GM19035 (cell line): ENCODE data around the gene DDAH1.
"Not testable (repeated sequence)": the region's sequence is repeated elsewhere in the genome, so short reads cannot be mapped to it uniquely, and the experiment has no call there.

Experiments used
- ATAC-seq: cut with Tn5 transposase; IDR thresholded peaks from one replicate; pipeline ENCODE4 v1.9.1; 2021; ENCODE audit not compliant: unreplicated experiment

DDAH1 gene

DNA sequence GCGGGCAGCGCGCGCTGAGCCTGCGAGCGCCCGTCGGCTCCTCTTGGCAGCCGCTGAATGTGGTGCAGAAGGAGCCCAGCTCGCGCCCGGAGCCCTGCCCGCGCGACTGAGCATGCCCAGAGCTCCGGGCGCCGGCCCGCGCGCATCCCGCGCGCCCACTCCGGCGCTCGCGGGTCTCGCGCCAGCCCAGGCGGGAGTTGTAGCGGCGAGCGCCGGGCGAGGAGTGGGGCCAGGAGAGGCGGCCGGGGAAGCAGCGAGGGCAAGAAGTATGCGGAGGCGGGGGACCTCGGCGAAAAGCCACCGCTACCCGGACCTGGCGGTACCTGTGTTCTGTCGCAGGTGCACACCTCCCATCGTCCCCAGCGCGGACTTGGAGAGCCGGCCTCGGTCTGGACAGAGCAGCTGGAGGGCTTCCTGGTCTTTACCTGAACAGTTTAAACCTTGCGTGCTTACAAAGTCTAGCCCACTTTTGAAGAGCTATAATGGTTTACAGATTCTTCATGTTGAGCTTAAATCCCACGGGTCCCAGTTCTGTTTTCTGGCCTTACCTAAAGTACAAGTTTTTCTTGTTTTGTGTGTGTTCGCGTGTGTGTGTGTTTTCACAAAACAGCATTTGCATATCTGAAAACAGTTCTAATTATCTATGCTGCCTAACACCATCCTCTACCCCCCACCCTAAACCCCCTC lies at the start of gene DDAH1:
TSS of gene DDAH1 (minus strand) at position 61 of the 687 bp plus-strand sequence. CDS start 114 bp downstream, outside the sequence.
- ATAC-seq, result peak; percentile 53

DNA sequence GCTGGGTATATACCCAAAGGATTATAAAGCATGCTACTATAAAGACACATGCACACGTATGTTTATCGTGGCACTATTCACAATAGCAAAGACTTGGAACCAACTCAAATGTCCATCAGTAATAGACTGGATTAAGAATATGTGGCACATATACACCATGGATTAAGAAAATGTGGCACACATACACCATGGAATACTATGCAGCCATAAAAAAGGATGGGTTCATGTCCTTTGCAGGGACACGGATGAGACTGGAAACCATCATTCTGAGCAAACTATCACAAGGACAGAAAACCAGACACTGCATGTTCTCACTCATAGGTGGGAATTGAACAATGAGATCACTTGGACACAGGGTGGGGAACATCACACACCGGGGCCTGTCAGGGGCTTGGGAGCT lies 49.0 kb upstream of the DDAH1 start:
- not testable (repeated sequence) for ATAC-seq

DNA sequence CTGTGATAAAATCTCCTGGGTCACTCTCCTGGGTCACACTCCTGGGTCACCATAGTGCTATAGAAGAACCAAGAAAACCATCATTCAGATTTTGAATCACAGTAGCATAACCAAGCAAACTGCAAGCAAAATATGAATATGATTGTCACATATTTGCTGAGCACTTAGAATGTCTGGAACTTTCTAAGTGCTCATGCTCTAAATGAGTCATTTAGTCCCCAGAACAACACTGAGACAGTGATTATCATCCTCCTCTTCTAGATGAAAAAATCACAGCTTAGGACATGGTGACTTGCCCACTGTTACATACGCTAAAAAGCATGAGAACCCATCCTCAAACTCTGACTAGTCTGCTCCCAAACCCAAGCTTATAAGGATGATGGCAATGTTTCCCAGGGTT lies 39.5 kb upstream of the DDAH1 start:
- no peak for ATAC-seq

DNA sequence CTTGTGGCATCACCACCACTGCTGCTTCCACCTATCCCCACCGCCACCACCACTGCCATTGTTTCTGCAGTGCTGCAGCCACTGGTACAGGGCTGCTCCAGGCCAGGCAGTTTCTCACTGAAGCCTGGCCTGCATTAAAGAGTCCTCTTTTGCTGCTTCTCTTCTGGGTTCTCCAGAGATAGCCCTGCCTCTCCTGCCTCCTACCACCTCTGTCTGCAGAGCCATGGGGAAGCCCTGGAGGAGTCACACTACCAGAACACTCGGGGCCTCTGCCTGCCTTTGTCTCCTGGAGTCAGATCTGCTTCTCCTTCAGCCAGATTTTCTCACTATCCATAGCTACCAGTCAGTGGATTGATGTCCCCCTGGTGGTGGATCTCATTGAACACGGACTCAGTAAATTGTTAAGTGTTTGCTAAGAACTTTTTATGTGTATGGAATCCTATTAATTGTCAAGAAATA lies 37.7 kb upstream of the DDAH1 start:
- ATAC-seq, result no peak

DNA sequence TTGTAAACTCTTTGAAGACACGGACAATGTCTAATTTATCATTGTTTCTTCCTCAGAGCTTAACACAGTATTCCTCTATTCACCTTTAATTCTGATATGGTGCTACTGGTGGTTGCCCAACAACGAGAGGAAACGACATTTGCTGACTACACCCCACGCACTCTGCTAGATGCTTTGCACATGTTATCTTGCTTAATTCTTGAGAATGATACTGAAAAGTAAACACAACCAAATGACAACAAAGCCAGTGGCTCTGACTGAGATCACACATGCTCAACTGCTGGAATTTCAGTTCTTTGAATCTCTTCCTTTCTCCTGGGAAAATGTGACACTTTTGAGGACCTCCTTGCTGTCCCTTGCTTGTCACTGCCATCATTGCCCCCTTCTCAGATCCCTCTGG lies 37.2 kb upstream of the DDAH1 start:
- no peak for ATAC-seq

DNA sequence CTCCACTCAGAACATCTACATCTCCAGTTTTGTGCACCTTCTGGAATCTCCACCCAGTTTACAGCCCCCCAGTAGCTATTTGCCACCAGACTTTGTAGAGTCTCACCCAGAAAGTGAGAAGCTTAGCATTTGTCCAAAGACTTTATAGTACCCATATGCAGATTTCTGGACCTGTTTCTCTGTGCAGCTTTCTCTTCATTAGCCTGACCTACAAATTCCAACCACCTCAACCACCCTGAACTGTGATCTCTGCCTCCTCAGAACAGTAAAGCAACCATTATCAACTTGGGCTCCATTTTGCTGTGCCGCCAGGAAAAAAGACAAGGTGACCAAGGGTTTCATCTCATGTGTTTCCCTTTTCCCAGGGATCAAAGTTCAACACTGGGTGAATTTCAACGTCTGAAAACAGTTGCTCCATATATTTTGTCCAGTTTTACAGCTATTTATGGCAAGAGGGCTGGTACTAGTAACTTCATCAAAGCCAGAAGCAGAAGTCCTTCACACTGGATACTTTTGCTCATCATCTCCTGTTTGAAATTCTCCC lies 36.5 kb upstream of the DDAH1 start:
- ATAC-seq, result no peak

DNA sequence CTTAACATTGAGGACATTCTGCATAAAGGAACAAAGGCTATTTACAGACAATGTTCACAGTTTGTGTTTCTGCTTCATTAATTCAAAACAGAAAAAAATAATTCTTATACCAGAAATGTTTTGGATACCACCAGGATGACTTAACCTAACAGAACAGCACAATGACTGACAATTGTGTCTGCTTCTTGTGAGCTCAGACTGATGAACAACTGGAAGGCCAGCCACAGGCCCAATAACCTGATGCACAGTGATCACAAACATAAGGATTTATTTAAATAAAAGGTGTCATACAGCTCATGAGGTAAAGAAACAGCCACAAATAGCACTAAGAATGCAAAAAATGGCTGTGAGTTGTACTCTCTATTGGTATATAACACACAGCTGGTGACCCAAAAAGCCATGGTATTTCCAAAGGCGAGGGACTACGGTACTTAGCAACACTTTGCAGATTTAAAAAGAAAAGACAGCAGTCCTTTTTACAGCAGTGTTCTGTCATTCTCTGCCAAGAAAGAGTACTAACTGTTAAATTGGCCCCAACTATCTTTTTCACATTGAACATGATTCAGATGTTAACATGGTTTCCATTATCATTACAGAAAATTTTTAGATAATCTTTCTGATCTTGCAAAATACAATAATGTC lies 32.1 kb upstream of the DDAH1 start:
- ATAC-seq, result no peak

DNA sequence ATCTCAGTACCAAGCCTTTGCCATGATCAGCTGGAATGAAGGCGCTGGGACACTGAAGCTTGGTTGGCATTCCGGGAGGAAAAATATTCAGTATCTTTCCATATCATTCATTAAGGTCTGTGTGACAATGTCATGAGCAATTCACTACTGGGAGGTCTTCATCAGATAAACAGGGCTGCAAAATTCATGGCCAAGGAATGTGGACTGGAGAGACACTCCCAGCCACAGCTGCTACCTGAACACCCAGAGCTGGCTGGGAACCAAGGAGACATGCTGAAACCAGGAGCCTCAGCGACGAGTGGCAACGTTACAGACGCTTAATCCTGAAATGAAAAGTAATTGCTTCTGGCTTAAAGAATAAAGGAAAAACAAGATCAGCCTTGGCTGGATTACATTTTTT lies 30.6 kb upstream of the DDAH1 start:
- ATAC-seq, result no peak

DNA sequence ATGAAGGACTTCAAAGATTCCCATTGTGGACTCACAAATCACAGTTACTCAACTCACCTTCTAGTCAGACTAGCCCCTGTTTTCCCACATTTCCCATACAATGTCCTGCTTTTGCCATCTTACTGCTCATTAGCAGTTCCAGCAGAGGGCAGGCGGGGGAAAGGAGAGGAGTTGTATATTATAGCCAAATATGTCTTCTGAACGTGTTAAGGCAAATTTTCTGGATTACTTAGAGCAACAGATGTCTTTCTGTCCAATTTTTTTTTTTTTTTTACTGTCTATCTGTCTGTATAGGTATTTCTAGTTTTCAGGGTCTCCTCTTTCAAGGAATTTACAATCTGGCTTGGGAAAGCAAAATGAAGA lies 29.9 kb upstream of the DDAH1 start:
- ATAC-seq, result no peak

DNA sequence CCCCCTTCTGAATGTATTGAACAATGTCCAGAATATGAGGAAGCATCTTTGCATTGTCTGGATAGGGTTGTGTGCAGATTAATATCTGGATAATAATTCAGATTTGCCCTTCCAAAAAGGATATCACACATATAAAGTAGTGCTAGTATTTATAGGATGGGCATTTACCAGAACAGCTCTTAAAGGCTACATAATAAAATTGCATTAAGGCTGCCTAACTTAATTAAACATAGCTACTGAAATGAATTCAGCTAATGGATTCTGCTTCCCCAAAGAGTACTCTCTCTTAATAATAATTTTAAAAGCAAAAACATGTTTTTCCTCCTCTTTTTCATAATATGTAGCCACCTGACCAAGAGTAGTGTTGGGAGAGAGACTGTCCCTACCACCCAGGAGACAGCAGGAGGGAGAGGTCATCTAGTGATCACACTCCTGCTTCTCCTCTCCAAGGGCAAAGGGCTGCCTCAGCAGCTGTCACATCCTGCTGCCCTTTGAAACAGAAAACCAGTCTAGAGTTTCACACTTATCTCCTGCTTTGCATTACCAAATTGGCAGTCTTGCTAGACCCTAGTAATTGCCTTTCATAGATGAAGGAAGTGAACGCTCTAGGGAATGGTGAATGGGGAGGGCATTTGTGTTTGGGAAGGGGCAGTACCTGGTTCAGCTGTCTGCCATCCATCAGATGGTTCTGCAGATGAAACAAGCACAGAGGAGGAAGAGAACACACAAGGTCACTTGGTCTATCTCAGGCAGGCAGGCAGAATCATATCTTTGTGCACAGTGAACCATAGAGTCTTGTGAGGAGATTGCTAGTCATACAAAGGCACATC lies 29.3 kb upstream of the DDAH1 start:
- no peak for ATAC-seq

DNA sequence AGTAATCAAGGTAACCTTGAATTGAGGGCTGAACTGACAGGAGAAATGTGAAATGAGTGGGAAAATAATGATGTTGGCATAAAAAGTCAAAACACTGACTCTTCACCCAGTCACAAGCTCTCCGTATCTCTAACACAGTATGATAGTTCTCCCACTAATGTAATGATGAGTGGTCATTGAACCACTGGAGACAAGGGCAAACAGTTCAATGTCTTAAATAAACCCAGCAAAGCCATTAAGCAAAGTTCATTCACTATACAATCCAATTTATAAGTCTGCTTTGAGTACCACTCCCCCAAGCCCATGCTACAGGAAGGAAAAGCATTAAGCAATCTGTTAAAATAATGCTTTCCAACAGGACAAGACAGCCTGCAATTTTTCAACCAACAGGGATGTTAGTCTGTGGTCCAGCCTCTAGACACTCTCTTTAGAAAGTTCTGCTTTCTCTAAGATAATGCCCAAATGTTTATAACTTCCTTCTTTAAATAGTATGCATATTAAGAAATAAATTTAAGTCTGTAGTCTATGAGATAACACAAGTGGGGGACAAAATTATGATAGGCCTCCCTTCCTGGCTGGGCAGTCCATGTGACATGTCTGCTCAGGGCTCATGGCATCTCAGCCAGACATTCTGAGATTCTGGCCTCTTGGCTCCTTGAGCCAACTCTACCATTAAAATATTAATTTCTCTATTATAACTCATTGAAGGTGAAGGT lies 25.5 kb upstream of the DDAH1 start:
- ATAC-seq, result no peak

DNA sequence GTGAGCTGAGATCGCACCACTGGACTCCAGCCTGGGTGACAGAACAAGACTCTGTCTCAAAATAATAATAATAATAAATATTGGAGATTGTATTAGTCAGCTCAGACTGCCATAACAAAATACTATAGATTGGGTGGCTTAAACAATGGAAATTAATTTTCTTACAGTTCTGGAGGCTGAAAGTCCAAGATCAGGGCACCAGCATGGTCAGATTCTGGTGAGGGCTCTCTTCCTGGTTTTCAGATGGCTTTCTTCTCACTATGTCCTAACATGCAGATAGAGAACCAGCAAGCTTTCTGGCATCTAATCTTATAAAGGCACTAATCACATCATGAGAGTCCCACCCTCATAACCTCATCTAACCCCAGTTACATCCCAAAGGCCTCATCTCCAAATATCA lies 23.2 kb upstream of the DDAH1 start:
- ATAC-seq, result no peak

DNA sequence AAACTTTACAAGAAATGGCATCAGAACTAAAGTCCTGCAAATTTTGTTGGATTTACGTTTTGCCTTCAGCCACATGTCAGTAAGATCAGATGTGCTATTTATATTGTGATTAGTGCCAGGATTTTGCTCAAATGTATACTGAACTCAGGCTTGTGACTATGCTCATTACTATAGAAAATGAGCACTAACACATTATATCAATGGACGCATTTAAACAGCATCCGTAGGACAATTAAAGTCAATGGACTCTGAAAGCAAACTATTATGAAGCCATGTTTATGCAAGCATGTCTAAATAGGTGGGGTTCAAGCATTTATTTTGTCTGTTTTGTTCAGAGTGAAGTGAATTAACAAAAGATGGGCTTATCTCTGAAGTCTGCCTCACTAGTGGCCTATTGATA lies 20.6 kb upstream of the DDAH1 start:
- ATAC-seq, result no peak

DNA sequence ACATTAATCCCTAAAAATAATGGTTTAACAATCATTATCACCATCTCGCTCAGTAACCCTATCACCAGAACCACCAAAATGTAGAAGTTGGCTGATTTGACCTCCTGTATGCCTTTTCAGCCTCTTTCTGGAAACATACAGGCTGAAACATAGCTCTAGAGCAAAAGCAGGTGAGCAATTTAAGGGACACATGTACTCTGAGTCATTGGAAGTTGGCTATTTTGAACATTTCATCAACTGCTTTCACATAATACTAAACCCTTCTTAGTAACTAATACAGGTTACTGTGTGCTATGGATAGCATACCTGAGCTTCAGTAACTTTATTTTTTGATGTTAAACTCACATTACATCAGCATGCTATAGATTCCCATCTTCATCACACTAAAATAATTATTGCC lies 19.8 kb upstream of the DDAH1 start:
- no peak for ATAC-seq

DNA sequence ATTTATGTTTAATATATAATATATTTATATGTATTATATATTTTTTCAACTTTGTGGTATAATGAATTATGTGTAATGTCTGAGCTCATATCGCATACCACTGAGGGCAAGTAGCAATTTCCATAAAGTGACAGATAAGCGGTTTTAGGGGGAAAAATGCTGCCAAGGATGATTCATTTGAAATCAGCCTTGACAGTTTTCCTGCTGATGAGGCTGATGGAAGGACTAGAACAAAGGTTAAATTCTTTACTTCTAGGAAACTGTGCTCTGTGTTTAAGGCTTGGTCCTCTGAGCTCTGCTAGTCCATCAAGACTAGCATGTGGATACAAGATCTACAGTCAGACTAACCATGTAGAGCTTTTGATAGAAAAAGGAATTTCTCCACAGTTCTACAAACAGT lies 19.3 kb upstream of the DDAH1 start:
- ATAC-seq, result no peak

DNA sequence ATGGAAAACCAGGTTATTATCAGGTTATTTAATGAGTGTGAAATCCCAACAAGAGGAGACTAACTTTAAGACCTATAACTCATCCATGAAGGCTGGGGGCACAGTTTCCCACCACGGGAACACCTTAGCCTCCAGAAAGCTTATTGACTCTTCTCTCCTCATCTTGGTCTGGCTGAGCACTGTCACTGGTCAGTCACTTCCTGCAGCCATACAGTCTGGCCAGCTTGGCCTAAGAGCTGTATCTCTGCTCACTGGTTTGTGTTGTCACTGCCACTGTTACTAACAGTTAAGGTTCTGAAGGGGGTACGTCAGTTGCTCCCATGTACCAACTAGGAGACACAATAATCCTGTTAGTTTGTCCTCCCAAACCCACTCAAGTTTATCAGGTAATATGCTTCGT lies 16.7 kb upstream of the DDAH1 start:
- no peak for ATAC-seq

DNA sequence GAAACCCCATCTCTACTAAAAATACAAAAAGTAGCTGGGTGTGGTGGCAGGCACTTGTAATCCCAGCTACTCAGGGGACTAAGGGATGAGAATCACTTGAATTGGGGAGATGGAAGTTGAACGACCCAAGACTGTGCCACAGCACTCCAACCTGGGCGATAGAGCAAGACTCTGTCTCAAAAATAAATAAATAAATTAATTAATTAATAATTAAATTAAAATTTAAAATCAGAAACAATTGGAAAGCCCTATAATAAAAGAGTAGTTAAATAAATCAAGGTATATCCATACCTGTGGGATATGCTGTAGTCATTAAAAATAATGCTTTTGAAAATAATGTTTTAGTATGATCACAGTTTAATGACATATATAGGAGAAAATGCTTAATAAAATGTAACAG lies 15.6 kb upstream of the DDAH1 start:
- no peak for ATAC-seq

DNA sequence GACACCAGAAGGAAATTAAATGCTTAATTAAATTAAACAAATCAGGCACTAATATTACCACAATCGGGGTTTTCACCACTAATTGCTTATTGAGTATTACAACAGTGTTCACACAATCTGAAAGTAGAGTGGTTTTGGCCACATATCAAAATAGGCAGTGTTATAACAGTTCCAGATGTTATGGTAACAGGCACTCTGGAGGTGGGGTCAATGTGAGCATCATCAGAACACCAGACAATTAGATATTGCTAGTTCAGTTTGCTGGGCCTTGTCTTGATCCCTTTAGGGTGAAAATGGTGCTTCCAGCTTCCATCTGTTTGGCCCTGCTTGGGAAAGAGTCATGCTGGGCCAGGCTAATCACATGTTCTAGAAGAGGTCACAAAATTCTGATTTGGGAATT lies 14.5 kb upstream of the DDAH1 start:
- ATAC-seq, result no peak

DNA sequence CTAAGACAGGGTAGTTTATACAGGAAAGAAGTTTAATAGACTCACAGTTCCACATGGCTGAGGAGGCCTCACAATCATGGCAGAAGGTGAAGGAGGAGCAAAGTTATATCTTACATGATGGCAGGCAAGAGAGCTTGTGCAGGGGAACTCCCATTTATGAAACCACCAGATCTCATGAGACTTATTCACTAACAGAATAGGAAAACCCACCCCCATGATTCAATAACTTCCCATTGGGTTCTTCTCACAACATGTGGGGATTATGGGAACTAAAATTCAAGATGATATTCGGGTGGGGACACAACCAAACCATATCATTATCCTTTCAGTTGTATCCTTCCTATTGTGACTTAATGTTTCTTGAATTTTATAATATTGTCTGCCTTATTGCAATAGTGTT lies 13.4 kb upstream of the DDAH1 start:
- no peak for ATAC-seq

DNA sequence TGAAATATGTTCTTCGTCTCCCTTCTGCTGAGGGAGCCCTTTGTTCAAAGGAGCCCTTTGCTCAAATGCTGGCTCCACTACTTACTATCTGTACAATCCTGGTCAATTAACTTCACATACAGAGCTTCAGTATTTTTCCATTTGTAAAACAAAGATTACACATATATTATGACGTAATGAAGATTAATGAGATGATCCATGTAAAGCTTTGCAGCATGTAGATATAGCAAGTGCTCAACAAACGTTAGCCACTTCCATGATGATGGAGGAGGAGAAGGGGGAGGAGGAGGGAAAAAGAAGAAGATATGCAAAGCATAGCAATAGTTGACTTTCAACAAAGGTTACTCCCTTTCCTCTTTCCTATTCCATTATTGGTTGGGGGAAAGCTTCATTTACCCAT lies 10.1 kb upstream of the DDAH1 start:
- no peak for ATAC-seq

DNA sequence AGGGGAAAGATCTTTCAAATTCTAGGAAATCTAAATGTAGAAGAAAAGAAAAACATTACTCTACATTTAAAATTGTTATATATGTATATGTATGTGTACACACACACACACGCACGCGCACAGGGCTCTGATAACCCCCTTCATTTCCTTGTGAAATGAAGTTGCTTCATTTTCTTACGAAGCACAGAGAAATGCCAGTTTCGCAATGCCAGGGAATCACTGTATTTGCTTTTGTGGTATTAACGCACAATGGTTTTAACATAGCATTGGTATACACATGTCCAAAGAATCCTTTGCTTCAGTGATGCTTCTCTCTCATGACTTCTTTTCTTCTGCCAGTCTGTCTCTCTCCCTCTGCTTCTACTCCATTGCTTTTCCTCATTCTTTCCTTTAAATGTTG lies 8.4 kb upstream of the DDAH1 start:
- no peak for ATAC-seq
